Pancreas (tissue), 10 donors: ENCODE data around the gene MEAK7. TPM values are rescaled to one million over a fixed set of nuclear protein-coding genes. Genes with fewer than 3 reads are reported as not detected.
"Not testable (repeated sequence)": the region's sequence is repeated elsewhere in the genome, so short reads cannot be mapped to it uniquely, and the experiment has no call there.

ENCODE experiments used
- ATAC-seq, 4 donors: fragments of 200-7000 bp; cut with Tn5 transposase; one replicate each; pipeline versions ENCODE4 v1.8.0 to v1.9.1; 2020; ENCODE audit warnings: mild to moderate bottlenecking in 4 of 4, moderate library complexity in 4 of 4
- DNase-seq, 6 donors: peaks; one replicate each; pipeline ENCODE4 v3.0.0-alpha.2; 2020
- FAIRE-seq: peaks from 2 replicates; lab custom pipeline; 2012; peaks lifted over from hg19 to GRCh38; lab: Jason Lieb, UNC
- H3K27ac ChIP-seq, 4 donors: fragments of 200-600 bp; sonication (generic); 1 replicate in 3 of 4; 2 replicates in 1 of 4; pipeline versions ENCODE4 v1.5.0 to v1.8.0; 2020
- H3K27me3 ChIP-seq, 4 donors: fragments of 200-600 bp; one replicate each; pipeline ENCODE4 v1.8.0; 2021
- H3K36me3 ChIP-seq, 3 donors: fragments of 200-600 bp; sonication (generic) in 1 of 3; one replicate each; pipeline versions ENCODE4 v1.5.0 to v1.8.0; 2020 to 2021
- H3K4me1 ChIP-seq, 3 donors: fragments of 200-600 bp; one replicate each; pipeline ENCODE4 v1.8.0; 2021
- H3K4me3 ChIP-seq, 4 donors: fragments of 200-600 bp; sonication (generic) in 2 of 4; one replicate each; pipeline versions ENCODE4 v1.5.0 to v1.8.0; 2020 to 2021
- H3K9me3 ChIP-seq, 4 donors: fragments of 200-600 bp; one replicate each; pipeline ENCODE4 v1.8.0; 2021
- CTCF ChIP-seq, 4 donors: fragments of 200-600 bp; sonication (generic) in 3 of 4; IDR thresholded peaks; one replicate each; pipeline versions ENCODE4 v1.5.0 to v1.8.0; 2021; ENCODE audit warnings: antibody characterized with exemption in 4 of 4
- whole genome bisulfite sequencing, 2 donors: extraction: QIAGEN DNeasy Blood & Tissue Kit; methylation state at CpG; one replicate each; pipeline ENCODE4 v1.1.7; 2013; 5-methylcytosine and 5-hydroxymethylcytosine counted together
- intact Hi-C, 3 donors: fragments of 100-400 bp; cut with DNase I; formaldehyde crosslinking; loops; one replicate each; pipeline versions ENCODE4 v1.11.1 to v1.14.2; 2022
- polyA plus RNA-seq, 2 donors: library from polyadenylated mRNA; stranded (reverse); fragments of 200-250 nt; gene quantifications; one replicate each; pipeline ENCODE4 v1.2.3, GENCODE V29; 2013
- total RNA-seq, 6 donors: library from RNA; stranded (reverse); fragmentation: NEBNext Ultra II Directional in 4 of 6; extraction: Animal tissue kit (Norgen Biotek cat#: 25700) in 4 of 6; gene quantifications; one replicate each; pipeline versions ENCODE4 v1.2.1 to v1.2.4, GENCODE V29; 2021 to 2023
- donor health status: healthy with polysubstance abuse.
- donor health status: DM: no; HTN: no; CAD: no; lungs with moderate emphysema.
- donor health status: DM: no; HTN: no; CAD: no.
- donor health status: control.
- donor health status: control.
- donor health status: Bipolar disorder and iron deficiency.
- donor health status: DM: yes; HTN: yes; CAD: no.
- donor health status: DM: no; HTN: no; CAD: no.
- donor health status: DM: no; HTN: no; CAD: no.
- donor health status: DM: yes; HTN: yes; CAD: no.

MEAK7 gene
- total and polyA plus RNA-seq, 8 donors: 2.1 to 10.5 (median 4.8) TPM

- 77 to 85% methylated on average over 17 of the region's 17 CpGs for WGBS, 2 donors
- DNase-seq (no peak), ATAC-seq (peak in 3 of 4 donors; percentile 26 to 77 (median 56)), FAIRE-seq (no peak)
- no peak overlapping the region for H3K4me3 ChIP-seq
- no peak for TF ChIP-seq CTCF (IDR thresholded peaks at IDR 0.05)
- H3K27me3 ChIP-seq: no peaks in the 10 kb centered on the region
- H3K27ac ChIP-seq: no peak overlapping the region
- no peaks in the 10 kb centered on the region for H3K9me3 ChIP-seq
- intact Hi-C loops: loop anchor here in 1 of 3 donors (10.0 kb wide), 1 partner anchor 206 kb away; no protein-coding TSS in a partner anchor
- H3K36me3 ChIP-seq: no peaks in the 10 kb centered on the region
- no peaks in the 10 kb centered on the region for H3K4me1 ChIP-seq
Observed at GRCh38 chr16:84518804-84519341, 14.4 kb upstream of the MEAK7 start.

- not testable (repeated sequence) for FAIRE-seq, H3K4me3 ChIP-seq, H3K36me3 ChIP-seq, ATAC-seq, H3K9me3 ChIP-seq, DNase-seq, H3K27ac ChIP-seq, H3K27me3 ChIP-seq, H3K4me1 ChIP-seq
- 88 to 94% methylated on average over 3 of the region's 3 CpGs for WGBS, 2 donors
- intact Hi-C loops: loop anchor here in 1 of 3 donors (10.0 kb wide), 1 partner anchor 207 kb away; no protein-coding TSS in a partner anchor
Observed at GRCh38 chr16:84518220-84518619, 13.8 kb upstream of the MEAK7 start.

- TF ChIP-seq CTCF (IDR thresholded peaks at IDR 0.05): no peak
- no peaks in the 10 kb centered on the region for H3K4me1 ChIP-seq
- no peak overlapping the region for H3K4me3 ChIP-seq
- no peaks in the 10 kb centered on the region for H3K9me3 ChIP-seq
- H3K27ac ChIP-seq: no peak overlapping the region
- no peaks in the 10 kb centered on the region for H3K36me3 ChIP-seq
- WGBS, 2 donors: 79 to 86% methylated on average over 12 of the region's 12 CpGs
- no peaks in the 10 kb centered on the region for H3K27me3 ChIP-seq
- intact Hi-C loops: loop anchor here in 1 of 3 donors (10.0 kb wide), 1 partner anchor 207 kb away; no protein-coding TSS in a partner anchor
- DNase-seq (no peak), FAIRE-seq (no peak), ATAC-seq (no peak)
Observed at GRCh38 chr16:84517366-84517765, 12.9 kb upstream of the MEAK7 start.

- FAIRE-seq: no peak
- H3K4me1 ChIP-seq: peaks cover 0 to 4% (median 0%) of the 10 kb centered on the region in 3 donors
- no peaks in the 10 kb centered on the region for H3K36me3 ChIP-seq
- no peak overlapping the region for H3K4me3 ChIP-seq
- no peaks in the 10 kb centered on the region for H3K27me3 ChIP-seq
- no peaks in the 10 kb centered on the region for H3K9me3 ChIP-seq
- intact Hi-C loops: loop anchor here in 2 of 3 donors (5.0 to 10.0 kb wide), 3 partner anchors 107 to 212 kb away; no protein-coding TSS in a partner anchor
- no peak overlapping the region for H3K27ac ChIP-seq
- ATAC-seq: peak in 1 of 4 donors; percentile 21
- WGBS, 2 donors: 73 to 74% methylated on average over 26 of the region's 26 CpGs
- no peak for DNase-seq
- no peak for TF ChIP-seq CTCF (IDR thresholded peaks at IDR 0.05)
Observed at GRCh38 chr16:84514874-84515835, 10.7 kb upstream of the MEAK7 start.

GRCh38 chr16:84514295-84514873 lies 9.9 kb upstream of the MEAK7 start:
- no peak for TF ChIP-seq CTCF (IDR thresholded peaks at IDR 0.05)
- no peak overlapping the region for H3K27ac ChIP-seq
- H3K4me3 ChIP-seq: no peak overlapping the region
- 62 to 66% methylated on average over 14 of the region's 14 CpGs for WGBS, 2 donors
- no peaks in the 10 kb centered on the region for H3K36me3 ChIP-seq
- H3K27me3 ChIP-seq: no peaks in the 10 kb centered on the region
- FAIRE-seq (no peak), ATAC-seq (no peak), DNase-seq (no peak)
- intact Hi-C loops: loop anchor here in 2 of 3 donors (5.0 to 10.0 kb wide), 3 partner anchors 108 to 213 kb away; no protein-coding TSS in a partner anchor
- H3K4me1 ChIP-seq: peaks cover 0 to 4% (median 0%) of the 10 kb centered on the region in 3 donors
- H3K9me3 ChIP-seq: no peaks in the 10 kb centered on the region
